Panc1 (cell line): ENCODE data around the gene CARD16. TPM values are rescaled to one million over a fixed set of nuclear protein-coding genes. Genes with fewer than 3 reads are reported as not detected.
A peak's percentile ranks its signal among the peaks of the same experiment; 100 is the strongest.
"Not testable (repeated sequence)": the region's sequence is repeated elsewhere in the genome, so short reads cannot be mapped to it uniquely, and the experiment has no call there.

Experiments
- ATAC-seq: fragments of 200-7000 bp; cut with Tn5 transposase; 2 replicates; pipeline ENCODE4 v1.9.1; 2020; ENCODE audit warnings: mild to moderate bottlenecking, moderate library complexity
- BruUV-seq: library from RNA; stranded (reverse); fragments of 400-500 nt; replicated peaks from 2 replicates; lab custom pipeline; 2021; lab: Mats Ljungman, UMichigan
- CTCF ChIA-PET: fragments of 300-600 bp; sonication (Branson Sonifier 250); formaldehyde crosslinking; loops from one replicate; lab custom pipeline; 2022; ENCODE audit warnings: antibody characterized with exemption; lab: Charles Lee
- POLR2A ChIA-PET: fragments of 300-600 bp; sonication (Branson Sonifier 250); formaldehyde crosslinking; loops from one replicate; lab custom pipeline; 2022; ENCODE audit warnings: antibody characterized with exemption; lab: Charles Lee
- DNase-seq: peaks from one replicate; pipeline ENCODE4 v3.0.0-alpha.2; 2010; ENCODE audit warnings: low read depth, low spot score
- H3K27ac ChIP-seq: 2 replicates; pipeline ENCODE4 v1.5.1; 2011; ENCODE audit warnings: mild to moderate bottlenecking, low read length, inconsistent platforms
- H3K27me3 ChIP-seq: fragments of 200-500 bp; sonication (Bioruptor generic); 2 replicates; pipeline ENCODE4 v1.6.0; 2014; ENCODE audit warnings: low read length, inconsistent platforms; ENCODE audit not compliant: control insufficient read depth, insufficient read depth
- H3K36me3 ChIP-seq: fragments of 200-500 bp; sonication (Bioruptor generic); 2 replicates; pipeline ENCODE4 v1.5.1; 2014; ENCODE audit warnings: inconsistent platforms, mild to moderate bottlenecking, low read length, moderate library complexity; ENCODE audit not compliant: control insufficient read depth, insufficient read depth
- H3K4me1 ChIP-seq: 2 replicates; pipeline ENCODE4 v1.5.1; 2011; ENCODE audit warnings: inconsistent platforms, mild to moderate bottlenecking, low read length, moderate library complexity; ENCODE audit not compliant: control insufficient read depth, insufficient read depth
- H3K4me3 ChIP-seq, 2 experiments: 2 replicates each; pipeline ENCODE4 v1.5.1; 2011 to 2012; ENCODE audit warnings: low read depth in 2 of 2, low read length in 2 of 2, mild to moderate bottlenecking in 2 of 2, inconsistent platforms in 1 of 2, moderate library complexity in 1 of 2
- H3K9me3 ChIP-seq: fragments of 200-500 bp; sonication (Bioruptor generic); 2 replicates; pipeline ENCODE4 v1.5.1; 2014; ENCODE audit warnings: low read depth, mild to moderate bottlenecking, inconsistent platforms, low read length, moderate library complexity; ENCODE audit not compliant: control insufficient read depth, insufficient read depth
- CTCF ChIP-seq: fragments of 450-650 bp; IDR thresholded peaks from 2 replicates; pipeline ENCODE4 v1.5.1; 2017; ENCODE audit warnings: mild to moderate bottlenecking
- POLR2AphosphoS5 ChIP-seq: IDR thresholded peaks from 2 replicates; pipeline ENCODE4 v1.6.1; 2012; ENCODE audit warnings: mild to moderate bottlenecking, low read depth, low read length, moderate library complexity
- REST ChIP-seq, 2 experiments: IDR thresholded peaks; 2 replicates each; pipeline ENCODE4 v1.6.1; 2011 to 2012; ENCODE audit warnings: low read depth in 2 of 2, control low read depth in 1 of 2, low read length in 1 of 2, mild to moderate bottlenecking in 1 of 2, moderate library complexity in 1 of 2; ENCODE audit not compliant: insufficient read depth in 1 of 2
- SIN3A ChIP-seq: IDR thresholded peaks from 2 replicates; pipeline ENCODE4 v1.6.1; 2012; ENCODE audit warnings: low read depth, mild to moderate bottlenecking, low read length, moderate library complexity, borderline replicate concordance; ENCODE audit not compliant: insufficient read depth
- TCF7L2 ChIP-seq: IDR thresholded peaks from 2 replicates; pipeline ENCODE4 v1.6.1; 2011; ENCODE audit warnings: mild to moderate bottlenecking, low read depth, low read length, inconsistent platforms
- in situ Hi-C: cut with HindIII; loops from 2 replicates; pipeline ENCODE4 v1.10.0; 2016; ENCODE audit warnings: low sequenced_read_pairs, low pct_unique_long_range_greater_than_20kb
- intact Hi-C: fragments of 100-400 bp; cut with micrococcal nuclease; formaldehyde crosslinking; loops from one replicate; pipeline ENCODE4 v1.10.0; 2022; ENCODE audit not compliant: unreplicated experiment
- total RNA-seq: library from RNA; stranded (reverse); gene quantifications from one replicate; pipeline ENCODE4 v1.2.1, GENCODE V29; 2021; ENCODE audit not compliant: unreplicated experiment

The CARD16 gene
- total RNA-seq, 1 experiment from 2014 or later: not detected

- ChIA-PET POLR2A (no interaction called here), CTCF (no interaction called here)
- TF ChIP-seq CTCF (no peak), POLR2AphosphoS5 (no peak)
- no peaks in the 10 kb centered on the region for H3K36me3 ChIP-seq
- no peak overlapping the region for H3K27ac ChIP-seq
- intact Hi-C loops (no loop called here), in situ Hi-C loops (no loop called here)
- DNase-seq (no peak), ATAC-seq (no peak)
- peaks cover 7% of the 10 kb centered on the region for H3K4me1 ChIP-seq
- H3K27me3 ChIP-seq: no peaks in the 10 kb centered on the region
- BruUV-seq: no TSS peak
- H3K4me3 ChIP-seq: no peak overlapping the region
- no peaks in the 10 kb centered on the region; the same call in 1 of the 2 replicates for H3K9me3 ChIP-seq
These were observed 3.0 kb downstream of the CARD16 start for GRCh38 chr11:105042178-105042577.

DNA sequence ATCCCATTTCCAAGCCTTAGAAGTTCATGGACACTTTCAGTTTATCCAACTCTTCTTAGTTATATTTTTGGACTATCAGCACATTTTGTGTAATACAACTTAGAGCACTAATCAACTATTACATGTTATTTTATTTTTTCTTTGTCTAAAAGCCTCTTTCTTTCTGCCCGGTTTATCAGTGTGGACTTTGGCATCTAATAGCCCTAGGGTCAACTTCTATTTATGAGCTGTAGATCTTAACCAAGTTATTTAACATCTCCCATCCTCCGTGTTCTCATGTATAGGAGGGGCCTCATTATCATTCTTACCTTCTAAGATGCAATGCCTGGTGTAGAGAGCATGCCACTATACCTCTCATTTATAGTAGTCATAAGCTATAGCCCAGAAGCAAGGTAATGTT is 4.4 kb downstream of the CARD16 start:
- ChIA-PET POLR2A (no interaction called here), CTCF (no interaction called here)
- intact Hi-C loops: no loop called here
- Histone ChIP-seq H3K4me3 (no peak overlapping the region), H3K27me3 (no peaks in the 10 kb centered on the region), H3K27ac (no peak overlapping the region), H3K9me3 (no peaks in the 10 kb centered on the region), H3K36me3 (no peaks in the 10 kb centered on the region), H3K4me1 (no peaks in the 10 kb centered on the region)
- DNase-seq (no peak), ATAC-seq (no peak)
- no peak for TF ChIP-seq POLR2AphosphoS5
- in situ Hi-C loops: no loop called here
- BruUV-seq: no TSS peak

- H3K36me3 ChIP-seq: no peaks in the 10 kb centered on the region
- no peaks in the 10 kb centered on the region for H3K9me3 ChIP-seq
- no peaks in the 10 kb centered on the region for H3K4me1 ChIP-seq
- no peak within 1 kb of the TSS for H3K27ac ChIP-seq
- no TSS peak for BruUV-seq
- H3K27me3 ChIP-seq: no peaks in the 10 kb centered on the region
- H3K4me3 ChIP-seq: peak within 1 kb of the TSS in 1 of 2 experiments; percentile 17; a peak in 1 of 4 replicates
- DNase-seq (no peak), ATAC-seq (peak; percentile 60; the same call in 1 of the 2 replicates)
- intact Hi-C loops: no loop called here
- POLR2A ChIA-PET: no interaction called here
- TF ChIP-seq TCF7L2: no peak
- TF ChIP-seq REST (IDR thresholded peaks at IDR 0.05; ENCODE audit: insufficient read depth in 1 of 2, low read depth in 2 of 2, low read length in 1 of 2): no peak
- TF ChIP-seq SIN3A: no peak
- TF ChIP-seq POLR2AphosphoS5: no peak
- no peak for TF ChIP-seq CTCF
- in situ Hi-C loops: no loop called here
- CTCF ChIA-PET: no interaction called here
These were observed 10.1 kb downstream of the CARD16 start, which contains the start of gene CASP1 for GRCh38 chr11:105034813-105035620. TSS of gene CASP1 (minus strand) at chr11:105035144. CDS start at chr11:105035113, 31 bp downstream.

GRCh38 chr11:105034388-105034787 is 10.7 kb downstream of the CARD16 start:
- BruUV-seq, POLR2A ChIA-PET, intact Hi-C loops, H3K4me3 ChIP-seq, CTCF ChIA-PET, H3K9me3 ChIP-seq, H3K27me3 ChIP-seq, H3K4me1 ChIP-seq, H3K27ac ChIP-seq, ATAC-seq, H3K36me3 ChIP-seq, DNase-seq, in situ Hi-C loops: not testable (repeated sequence)
